GM18873 (cell line): ENCODE results near the gene ASCC2.
"Not testable (repeated sequence)": the region's sequence is repeated elsewhere in the genome, so short reads cannot be mapped to it uniquely, and the experiment has no call there.

Experiments
- ATAC-seq: cut with Tn5 transposase; IDR thresholded peaks from one replicate; pipeline ENCODE4 v1.9.1; 2021; ENCODE audit warnings: mild to moderate bottlenecking, moderate library complexity, moderate number of reproducible peaks; ENCODE audit not compliant: unreplicated experiment, low FRiP score

Gene ASCC2

DNA sequence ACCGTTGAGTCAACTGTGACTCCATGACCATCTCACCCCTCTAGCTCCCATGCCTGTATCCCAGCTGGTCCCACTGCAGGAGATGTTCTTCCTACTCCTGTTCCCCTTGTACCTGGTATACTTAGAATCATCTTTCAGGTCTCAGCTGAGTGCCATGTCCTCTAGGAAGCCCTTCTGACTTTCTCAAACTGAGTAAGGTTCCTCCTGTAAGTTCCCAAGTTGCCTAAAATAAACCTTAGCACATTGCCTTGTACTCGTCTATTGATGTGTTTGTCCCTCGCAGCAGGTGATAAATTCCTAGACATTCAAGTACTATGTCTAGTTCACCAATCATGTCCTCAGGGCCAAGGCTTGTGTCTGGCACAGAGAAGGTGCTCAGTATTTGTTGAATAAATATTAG is 18.4 kb upstream of the ASCC2 start:
- no peak for ATAC-seq

GRCh38 chr22:29855611-29856181 is 17.6 kb upstream of the ASCC2 start:
- ATAC-seq = no peak

DNA sequence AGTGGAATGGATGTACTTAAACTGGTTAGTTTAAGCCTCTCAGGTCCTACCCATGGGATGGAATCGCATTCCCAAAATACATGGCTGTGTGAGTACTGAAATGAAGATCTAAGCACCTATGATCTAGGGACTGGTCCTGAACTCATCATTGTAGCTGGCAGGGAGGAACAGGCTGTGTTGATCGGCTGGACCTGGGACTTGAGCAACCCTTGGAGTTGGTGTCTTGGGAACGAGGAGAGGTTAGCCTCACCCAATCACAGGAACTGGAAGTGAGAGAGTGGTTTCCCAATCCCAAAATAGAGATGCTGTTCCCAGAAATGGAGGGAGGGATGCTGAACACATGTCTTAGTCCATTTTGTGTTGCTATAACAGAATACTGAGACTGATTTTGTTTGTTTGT is 16.4 kb upstream of the ASCC2 start:
- ATAC-seq = no peak

DNA sequence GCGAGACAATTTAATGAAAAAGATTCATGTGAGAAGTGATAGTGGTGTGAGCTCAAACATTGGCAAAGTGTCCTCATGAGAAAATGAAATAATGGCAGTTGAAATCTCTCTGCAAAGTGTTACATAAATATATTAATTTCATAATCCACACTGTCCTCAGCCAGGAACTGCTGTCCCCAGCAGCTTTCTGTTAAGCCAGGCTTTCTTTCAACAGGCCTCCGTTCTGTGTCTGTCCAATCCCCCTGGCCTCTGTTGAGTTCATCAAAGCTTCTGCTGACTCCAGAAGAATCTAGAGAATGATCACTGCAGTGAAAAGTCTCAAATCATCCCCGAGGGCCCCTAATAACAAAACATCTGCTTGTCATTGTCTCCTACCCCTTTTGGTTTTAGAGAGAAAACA is 10.0 kb upstream of the ASCC2 start:
- no peak for ATAC-seq

- no peak for ATAC-seq
Observed at GRCh38 chr22:29846290-29846689, 8.2 kb upstream of the ASCC2 start.

DNA sequence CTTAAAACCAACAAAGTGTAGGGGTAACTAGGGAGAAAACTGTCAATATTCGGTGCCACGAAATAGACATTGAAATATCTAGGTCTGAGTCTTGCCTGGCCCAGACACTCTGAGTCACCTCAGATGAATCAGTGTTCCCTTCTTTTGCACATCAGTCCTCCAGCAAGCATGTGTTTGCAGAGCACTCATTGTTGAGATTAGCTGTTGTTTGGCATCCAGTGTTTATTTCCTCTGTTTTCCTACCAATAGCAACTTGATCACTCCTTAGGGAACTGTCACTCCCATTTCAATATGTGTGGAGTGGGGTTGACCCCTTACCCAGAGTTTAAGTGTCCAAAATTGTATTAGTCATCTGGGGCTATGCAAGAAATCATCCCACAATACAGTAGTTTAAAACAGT is 4.7 kb upstream of the ASCC2 start:
- ATAC-seq = no peak

- ATAC-seq = no peak
Observed at GRCh38 chr22:29842172-29842571, 4.1 kb upstream of the ASCC2 start.

- ATAC-seq = no peak
Observed at GRCh38 chr22:29840498-29840897, 2.4 kb upstream of the ASCC2 start.

DNA sequence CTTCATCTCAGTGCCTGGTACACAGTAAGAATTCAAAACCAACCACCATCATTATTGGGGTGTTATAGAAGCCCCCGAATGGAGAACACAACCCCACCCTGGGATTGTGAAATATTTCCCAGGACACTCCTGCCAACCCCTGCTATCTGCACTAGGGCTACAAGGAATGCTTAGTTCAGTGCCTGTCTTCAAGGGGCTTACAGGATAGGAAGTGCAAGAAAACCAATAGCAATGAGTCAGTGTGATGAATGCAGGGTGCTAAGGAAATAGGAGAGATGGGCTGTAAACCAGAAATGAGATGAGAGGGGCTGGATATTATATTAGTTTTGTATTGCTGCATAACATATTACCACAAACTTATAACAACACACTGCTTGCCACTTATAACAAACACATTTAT is 965 bp upstream of the ASCC2 start:
- ATAC-seq = no peak

GRCh38 chr22:29838599-29838956 is 504 bp upstream of the ASCC2 start:
- ATAC-seq = no peak

DNA sequence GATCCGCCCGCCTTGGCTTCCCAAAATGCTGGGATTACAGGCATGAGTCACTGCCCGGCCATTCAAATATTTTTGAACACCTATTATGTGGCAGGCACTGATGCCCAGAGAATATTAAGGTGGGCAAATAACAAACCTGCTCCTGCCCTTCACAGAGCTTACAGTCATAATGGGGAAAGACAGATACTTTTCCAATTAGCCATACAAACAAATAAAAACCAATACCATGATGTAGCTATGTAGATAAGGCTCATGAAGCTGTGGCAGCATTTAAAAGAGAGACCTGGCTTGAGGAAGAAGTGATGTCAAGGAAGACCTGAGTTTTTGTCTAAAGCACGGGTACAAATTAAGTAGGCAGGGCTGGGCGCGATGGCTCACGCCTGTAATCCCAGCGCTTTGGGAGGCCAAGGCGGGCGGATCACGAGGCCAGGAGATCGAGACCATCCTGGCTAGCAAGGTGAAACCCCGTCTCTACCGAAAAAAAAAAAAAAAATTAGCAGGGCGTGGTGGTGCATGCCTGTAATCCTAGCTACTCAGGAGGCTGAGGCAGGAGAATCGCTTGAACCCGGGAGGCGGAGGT is 1.2 kb downstream of the ASCC2 start:
- ATAC-seq = not testable (repeated sequence)

DNA sequence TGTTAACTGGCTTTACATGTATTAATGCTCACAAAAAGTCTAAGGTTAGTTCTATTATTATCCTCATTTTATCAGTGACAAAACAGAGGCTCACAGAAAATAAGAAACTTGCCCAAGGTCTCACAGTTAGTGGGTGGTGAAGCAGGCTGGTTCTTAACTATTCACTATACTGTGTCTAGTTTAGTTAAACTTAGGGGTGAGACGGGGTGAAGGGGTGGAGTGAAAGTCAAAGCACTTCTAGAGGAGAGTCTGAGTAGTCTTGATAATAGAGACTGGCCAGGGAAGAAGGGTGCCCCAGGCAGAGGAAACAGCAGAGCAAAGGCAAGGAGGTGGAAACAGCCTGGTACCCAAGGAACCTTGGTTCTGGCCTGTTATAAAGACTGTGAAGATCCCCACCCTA is 4.0 kb downstream of the ASCC2 start:
- ATAC-seq = no peak

GRCh38 chr22:29833392-29833965 is 4.6 kb downstream of the ASCC2 start:
- ATAC-seq = no peak

DNA sequence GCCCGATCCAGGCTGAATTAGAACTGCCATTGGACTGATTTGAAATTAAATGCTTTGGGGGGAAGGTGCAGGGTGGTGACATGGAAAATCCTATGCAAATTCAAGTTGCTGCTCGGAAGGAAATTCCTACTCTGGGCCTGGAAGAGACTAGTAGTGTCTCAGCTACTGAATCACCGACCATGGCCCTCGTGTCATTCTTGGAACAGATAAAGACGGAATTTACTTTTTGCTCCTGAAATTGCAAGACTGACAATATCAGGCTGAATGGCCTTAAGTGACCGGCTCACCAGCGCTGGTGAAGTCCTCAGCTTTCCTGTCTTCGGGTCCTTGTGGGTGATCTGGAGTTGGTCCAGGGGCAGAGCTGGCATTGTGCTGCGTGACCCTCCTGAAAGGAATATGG is 6.1 kb downstream of the ASCC2 start:
- no peak for ATAC-seq

DNA sequence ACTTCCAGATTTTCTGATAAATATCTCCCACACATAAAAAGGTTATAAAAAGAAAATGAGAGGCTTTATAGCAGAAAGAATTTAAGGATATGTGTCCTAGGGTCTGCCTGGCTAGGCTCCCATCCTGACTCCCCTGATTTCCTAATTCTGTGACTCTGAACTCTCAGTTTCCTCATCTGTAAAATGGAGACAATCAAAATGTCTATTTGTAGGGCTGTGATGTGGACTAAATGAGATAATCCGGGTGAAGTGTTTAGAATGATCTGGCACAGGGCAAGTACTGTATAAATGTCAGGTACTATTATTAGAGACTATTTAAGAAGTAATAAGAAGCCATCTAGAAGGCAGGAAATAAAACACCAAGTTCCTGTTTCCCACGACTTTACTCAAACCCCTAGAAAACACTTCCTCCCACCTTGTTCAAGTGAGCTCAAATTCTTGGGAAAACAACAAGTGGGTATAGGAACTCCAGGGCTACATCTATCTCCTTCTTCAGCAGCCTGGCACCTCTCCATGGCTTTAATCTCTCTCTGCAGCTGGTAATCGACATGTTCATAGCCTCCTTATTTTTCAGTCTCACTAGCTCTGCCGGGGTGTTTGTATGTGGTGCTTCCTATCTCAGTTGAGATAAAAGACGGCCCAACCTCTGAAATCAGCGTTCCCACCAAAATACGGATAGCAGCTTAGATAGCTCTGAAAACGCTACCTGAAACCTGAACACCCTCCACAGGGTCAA is 6.7 kb downstream of the ASCC2 start:
- ATAC-seq = no peak

GRCh38 chr22:29830585-29830984 is 7.5 kb downstream of the ASCC2 start:
- no peak for ATAC-seq

DNA sequence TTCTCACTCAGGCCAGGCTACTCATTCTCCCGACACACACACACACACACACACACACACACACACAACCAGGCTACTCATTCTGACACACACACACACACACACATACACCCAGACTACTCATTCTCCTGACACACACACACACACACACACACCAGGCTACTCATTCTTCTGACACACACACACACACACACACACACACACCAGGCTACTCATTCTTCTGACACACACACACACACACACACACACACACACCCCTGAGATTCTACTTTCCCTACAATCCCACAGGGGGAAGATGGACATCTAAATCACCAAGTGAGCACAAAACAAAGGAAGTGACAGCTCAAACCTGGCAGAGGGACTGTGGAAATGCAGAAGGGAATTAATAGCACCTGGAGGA is 10.3 kb downstream of the ASCC2 start:
- ATAC-seq = not testable (repeated sequence)

- ATAC-seq = no peak
Observed at GRCh38 chr22:29827091-29827490, 11.0 kb downstream of the ASCC2 start.

- no peak for ATAC-seq
Observed at GRCh38 chr22:29825578-29825977, 12.5 kb downstream of the ASCC2 start.

DNA sequence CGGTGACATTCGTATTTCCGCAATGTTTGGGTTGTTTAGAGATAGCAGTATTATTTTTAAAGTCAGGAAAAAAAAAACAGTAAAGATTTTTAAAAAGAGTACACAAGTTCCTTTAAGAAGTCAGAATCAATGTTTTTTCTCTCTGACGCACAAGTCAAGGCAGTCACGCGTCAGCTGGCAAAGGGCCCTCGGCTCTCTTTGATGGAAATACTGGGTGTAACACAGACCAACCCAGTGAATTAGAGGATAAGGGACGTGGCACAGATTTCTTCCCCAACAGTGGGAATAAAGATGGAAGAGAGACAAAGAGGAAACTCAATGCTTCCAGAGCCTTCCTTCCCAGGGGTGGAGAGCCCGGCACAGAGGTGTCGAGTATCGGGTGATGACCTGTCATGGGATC is 13.4 kb downstream of the ASCC2 start:
- ATAC-seq = no peak

DNA sequence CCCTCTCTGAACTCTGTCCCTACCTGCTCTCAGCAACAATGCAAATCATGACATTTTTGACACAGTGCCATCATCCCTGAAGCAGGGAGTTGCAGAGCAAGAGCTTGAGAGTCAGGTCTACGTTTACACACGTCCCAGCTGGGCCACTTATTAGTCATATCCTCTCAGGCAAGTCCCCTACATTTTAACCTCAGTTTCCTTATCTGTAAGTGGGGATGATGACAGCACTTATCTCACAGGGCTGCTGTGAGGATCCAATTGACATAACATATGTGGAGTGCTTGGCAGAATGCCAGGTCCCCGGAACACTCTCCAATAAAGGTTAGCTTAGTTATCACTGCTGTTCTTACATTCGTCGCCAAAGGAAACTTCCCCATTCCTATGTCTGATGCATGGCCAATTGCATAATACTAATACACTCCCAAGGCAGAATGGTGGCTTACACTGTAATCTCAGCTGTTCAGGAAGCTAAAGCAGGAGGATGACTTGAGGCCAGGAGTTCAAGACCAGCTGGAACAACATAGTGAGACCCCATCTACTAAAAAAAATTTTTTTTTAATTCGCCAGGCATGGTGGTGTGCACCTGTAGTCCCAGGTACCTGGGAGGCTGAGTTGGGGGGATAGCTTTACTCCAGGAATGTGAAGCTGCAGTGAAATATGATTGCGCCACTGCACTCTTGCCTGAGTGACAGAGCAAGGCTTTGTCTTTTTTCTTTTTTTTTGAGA is 16.6 kb downstream of the ASCC2 start:
- ATAC-seq = peak; percentile 59
